ENCODE results near the gene STK11IP.
"Not testable (repeated sequence)": the region's sequence is repeated elsewhere in the genome, so short reads cannot be mapped to it uniquely, and the experiment has no call there.

Gene STK11IP

GRCh38 chr2:219650426-219651248 is 53.0 kb downstream of the STK11IP start:
- no peak for DNase-seq (ENCODE audit: low read depth)

- not testable (repeated sequence) for DNase-seq (ENCODE audit: low read depth)
Observed at GRCh38 chr2:219651656-219652055, 54.0 kb downstream of the STK11IP start.

- DNase-seq (ENCODE audit: low read depth) = no peak
Observed at GRCh38 chr2:219656526-219656925, 58.9 kb downstream of the STK11IP start.

GRCh38 chr2:219658196-219658846 is 60.7 kb downstream of the STK11IP start:
- no peak for DNase-seq (ENCODE audit: low read depth)

DNA sequence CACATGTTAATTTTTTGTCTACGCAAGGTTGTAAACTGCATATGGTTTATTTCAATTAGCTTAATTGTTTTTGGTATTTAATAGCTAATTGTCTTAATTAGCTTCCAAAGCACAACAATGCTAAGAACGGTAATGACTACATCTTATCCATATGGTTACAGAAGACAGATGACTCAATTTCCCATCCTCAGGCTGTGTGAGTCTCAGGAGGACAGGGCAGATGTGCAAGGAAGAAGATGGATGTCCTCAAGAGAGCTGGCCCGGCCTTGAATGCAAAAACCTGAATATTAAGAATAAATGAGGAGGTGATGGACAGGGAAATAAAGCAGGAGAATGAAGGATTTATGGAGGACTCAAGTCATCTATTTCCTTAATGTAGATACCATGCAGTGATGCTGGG is 61.2 kb downstream of the STK11IP start:
- no peak for DNase-seq (ENCODE audit: low read depth)

DNA sequence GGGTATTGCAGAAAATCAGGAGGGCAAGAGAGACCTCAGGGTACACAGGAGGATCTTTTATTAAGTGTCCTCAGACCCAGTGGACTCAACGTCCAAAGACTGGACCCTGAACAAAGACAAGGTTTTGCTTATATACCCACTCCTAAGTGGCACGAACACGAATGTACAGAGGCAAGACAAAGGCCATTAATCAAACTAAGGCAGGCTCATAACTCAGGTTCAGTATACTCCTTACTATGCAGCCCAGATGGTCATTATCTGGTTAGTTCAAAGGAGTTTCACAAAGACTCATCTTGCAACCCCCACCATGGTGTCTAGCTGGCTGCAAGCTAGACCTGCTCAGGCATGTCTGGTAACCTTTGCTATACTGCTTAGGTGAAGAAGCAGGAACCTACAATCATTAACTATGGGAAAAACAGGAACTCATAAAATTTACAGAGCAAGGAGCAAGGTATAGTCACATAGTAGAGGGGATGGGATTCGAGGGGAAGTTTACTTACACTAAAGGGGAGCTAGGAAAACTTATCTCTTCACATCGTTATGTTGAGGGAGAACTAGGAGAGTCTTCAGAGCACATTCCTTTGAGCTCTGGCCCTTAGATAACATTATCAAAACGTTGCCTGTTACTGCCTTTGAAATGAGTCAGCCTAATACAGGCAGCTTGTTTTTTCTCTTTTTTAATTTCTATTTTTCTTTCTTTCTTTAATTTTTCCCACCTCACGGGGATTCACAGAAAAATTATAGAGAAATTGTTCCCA is 63.7 kb downstream of the STK11IP start:
- no peak for DNase-seq (ENCODE audit: low read depth)

DNA sequence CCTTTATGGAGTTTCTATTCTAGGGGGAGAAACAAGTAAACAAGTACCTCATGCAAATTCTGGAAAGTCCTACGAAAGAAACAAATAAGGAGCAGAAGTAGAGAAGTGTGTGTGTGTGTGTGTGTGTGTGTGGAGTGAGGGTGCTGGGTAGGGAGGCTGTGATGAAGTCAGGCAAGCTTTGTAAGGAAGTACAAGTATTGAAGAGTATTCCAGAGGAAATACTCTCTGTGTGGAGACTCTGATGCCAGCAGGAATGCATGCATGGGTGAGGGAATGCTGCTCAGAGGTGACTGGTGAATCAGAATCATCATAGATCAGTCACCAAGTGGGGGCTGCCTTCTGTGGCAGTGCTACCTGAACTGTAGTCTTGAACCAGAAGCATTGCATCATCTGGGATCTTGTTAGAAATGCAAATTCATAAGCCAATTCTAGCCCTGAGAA is 64.3 kb downstream of the STK11IP start:
- no peak for DNase-seq (ENCODE audit: low read depth)

GRCh38 chr2:219662566-219662965 is 64.9 kb downstream of the STK11IP start:
- no peak for DNase-seq (ENCODE audit: low read depth)

- DNase-seq (ENCODE audit: low read depth) = no peak
Observed at GRCh38 chr2:219663116-219663762, 65.6 kb downstream of the STK11IP start.

DNA sequence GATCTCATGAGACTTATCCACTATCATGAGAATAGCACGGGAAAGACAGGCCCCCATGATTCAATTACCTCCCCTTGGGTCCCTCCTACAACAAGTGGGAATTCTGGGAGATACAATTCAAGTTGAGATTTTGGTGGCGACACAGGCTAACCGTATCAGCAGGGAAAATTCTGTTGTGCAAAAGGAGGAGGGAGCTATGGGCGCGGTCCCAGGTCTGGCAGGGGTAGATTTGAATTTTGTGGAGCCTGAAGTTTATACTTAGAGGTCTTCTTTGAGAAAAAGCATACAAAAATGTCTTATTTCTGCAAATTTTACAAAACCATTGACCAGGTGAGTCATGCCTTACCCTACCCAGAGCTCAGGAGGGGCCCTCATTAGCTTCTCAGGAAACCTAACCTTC is 66.4 kb downstream of the STK11IP start:
- no peak for DNase-seq (ENCODE audit: low read depth)

DNA sequence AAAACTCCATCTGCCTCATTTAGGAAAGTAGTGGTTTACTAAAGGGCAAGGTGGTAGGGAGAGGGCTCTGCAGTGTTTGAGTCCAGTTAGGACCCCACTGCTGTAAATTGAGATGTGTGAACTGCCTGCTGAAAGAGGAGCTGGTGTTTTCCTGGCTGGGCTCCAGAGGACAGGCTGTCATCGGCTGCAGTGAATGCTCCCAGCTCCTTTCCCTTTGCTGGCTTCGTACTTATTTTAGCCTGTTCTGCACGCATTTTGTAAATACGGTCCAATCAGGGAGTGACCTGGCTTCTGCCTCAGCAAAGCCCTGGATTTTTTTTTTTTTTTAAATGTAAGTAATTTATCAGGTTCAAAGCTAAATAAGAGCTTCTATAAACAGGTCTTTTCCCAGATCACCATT is 67.3 kb downstream of the STK11IP start:
- no peak for DNase-seq (ENCODE audit: low read depth)

- no peak for DNase-seq (ENCODE audit: low read depth)
Observed at GRCh38 chr2:219665926-219666325, 68.3 kb downstream of the STK11IP start.
